ENCODE data around the gene DEPDC4. TPM values are rescaled to one million over a fixed set of nuclear protein-coding genes. Genes with fewer than 3 reads are reported as not detected.

The DEPDC4 gene
- total and polyA plus RNA-seq, 2 of the 13 experiments (the other 11 are each of a cell fraction or from before 2014, with no cell fraction given) = 2.2 to 5.7 TPM

DNA sequence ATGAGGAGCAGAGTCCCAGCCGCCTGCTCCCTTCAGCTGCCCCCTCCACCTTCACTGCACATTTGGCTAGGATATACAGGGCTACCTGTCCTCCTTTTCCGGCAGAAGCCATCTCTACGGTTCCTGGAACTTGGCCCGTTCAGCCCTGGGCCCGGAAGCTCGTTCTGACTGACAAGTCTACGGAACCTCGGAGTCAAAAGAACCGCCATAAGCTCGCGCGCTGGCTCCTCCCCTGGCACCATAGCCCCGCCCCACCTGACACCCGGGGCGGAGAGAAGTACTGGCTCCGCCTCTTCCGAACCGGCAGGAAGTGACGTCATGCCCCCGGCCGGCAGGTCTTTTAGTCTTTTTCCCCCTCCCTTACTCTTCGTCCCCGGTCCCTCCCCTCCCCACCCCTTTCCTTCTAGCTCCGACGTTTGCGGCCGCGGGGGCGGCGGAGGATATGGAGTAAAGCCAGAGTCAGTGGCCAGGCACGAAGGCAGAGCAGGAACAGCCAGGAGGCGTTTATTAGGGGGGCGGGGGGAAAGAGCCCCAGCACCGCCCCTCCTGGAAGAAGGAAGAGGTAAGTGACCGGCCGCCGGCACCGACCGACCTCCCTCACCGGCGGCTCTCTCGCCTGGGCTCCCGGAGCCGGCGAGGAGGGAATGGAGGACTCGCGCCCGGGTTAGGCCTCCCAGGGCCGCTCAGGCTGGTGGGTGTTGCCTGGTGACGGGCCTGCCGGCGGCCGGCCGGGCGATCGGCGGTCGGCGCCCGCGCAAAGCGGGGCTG, at the start of gene DEPDC4, which contains the start of gene SCYL2 (continued):
- TF ChIP-seq SRSF4 (IDR thresholded peaks at IDR 0.05; ENCODE audit: low read depth, low read length, poor library complexity, severe bottlenecking) = no peak
- no peak for TF ChIP-seq ATM (IDR thresholded peaks at IDR 0.05; ENCODE audit: borderline replicate concordance)
- TF ChIP-seq ZNF564 (CRISPR knock-in tag; IDR thresholded peaks at IDR 0.05) = peak; percentile 57; the same call in 1 of the 2 replicates
- no peak for TF ChIP-seq IRF2 (CRISPR knock-in tag; IDR thresholded peaks at IDR 0.05)
- no peak for TF ChIP-seq ZNF260 (CRISPR knock-in tag; IDR thresholded peaks at IDR 0.05; ENCODE audit: borderline replicate concordance, low read depth)
- no peak for TF ChIP-seq JARID2 (CRISPR knock-in tag; IDR thresholded peaks at IDR 0.05; ENCODE audit: insufficient replicate concordance)
- no peak for TF ChIP-seq RCOR2 (CRISPR knock-in tag; IDR thresholded peaks at IDR 0.05)
- no peak for TF ChIP-seq MBD4 (IDR thresholded peaks at IDR 0.05; ENCODE audit: borderline replicate concordance, low read length)
- TF ChIP-seq KDM6A (CRISPR knock-in tag; IDR thresholded peaks at IDR 0.05; ENCODE audit: low read depth) = no peak
- no peak for TF ChIP-seq NKX3-1 (CRISPR knock-in tag; IDR thresholded peaks at IDR 0.05)
- TF ChIP-seq, protein P1, sequence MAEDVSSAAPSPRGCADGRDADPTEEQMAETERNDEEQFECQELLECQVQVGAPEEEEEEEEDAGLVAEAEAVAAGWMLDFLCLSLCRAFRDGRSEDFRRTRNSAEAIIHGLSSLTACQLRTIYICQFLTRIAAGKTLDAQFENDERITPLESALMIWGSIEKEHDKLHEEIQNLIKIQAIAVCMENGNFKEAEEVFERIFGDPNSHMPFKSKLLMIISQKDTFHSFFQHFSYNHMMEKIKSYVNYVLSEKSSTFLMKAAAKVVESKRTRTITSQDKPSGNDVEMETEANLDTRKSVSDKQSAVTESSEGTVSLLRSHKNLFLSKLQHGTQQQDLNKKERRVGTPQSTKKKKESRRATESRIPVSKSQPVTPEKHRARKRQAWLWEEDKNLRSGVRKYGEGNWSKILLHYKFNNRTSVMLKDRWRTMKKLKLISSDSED (CRISPR knock-in tag; IDR thresholded peaks at IDR 0.05) = no peak
- no peak for TF ChIP-seq ZNF484 (CRISPR knock-in tag; IDR thresholded peaks at IDR 0.05; ENCODE audit: borderline replicate concordance, low read depth)
- TF ChIP-seq RNF2 (conservative IDR thresholded peaks at IDR 0.05; ENCODE audit: low read depth) = no peak
- TF ChIP-seq ZNF775 (CRISPR knock-in tag; IDR thresholded peaks at IDR 0.05; ENCODE audit: borderline replicate concordance) = no peak
- no peak for TF ChIP-seq ZNF230 (CRISPR knock-in tag; IDR thresholded peaks at IDR 0.05)
- 0 out of 2 replicates have a peak, but pooled peaks have one; percentile 37 for TF ChIP-seq TBX2 (CRISPR knock-in tag; IDR thresholded peaks at IDR 0.05; ENCODE audit: borderline replicate concordance)
- no peak for TF ChIP-seq HIVEP1 (CRISPR knock-in tag; IDR thresholded peaks at IDR 0.05)
- 0 out of 2 replicates have a peak, but pooled peaks have one; percentile 9 for TF ChIP-seq ELF3 (CRISPR knock-in tag; IDR thresholded peaks at IDR 0.05)
- TF ChIP-seq, protein P2, sequence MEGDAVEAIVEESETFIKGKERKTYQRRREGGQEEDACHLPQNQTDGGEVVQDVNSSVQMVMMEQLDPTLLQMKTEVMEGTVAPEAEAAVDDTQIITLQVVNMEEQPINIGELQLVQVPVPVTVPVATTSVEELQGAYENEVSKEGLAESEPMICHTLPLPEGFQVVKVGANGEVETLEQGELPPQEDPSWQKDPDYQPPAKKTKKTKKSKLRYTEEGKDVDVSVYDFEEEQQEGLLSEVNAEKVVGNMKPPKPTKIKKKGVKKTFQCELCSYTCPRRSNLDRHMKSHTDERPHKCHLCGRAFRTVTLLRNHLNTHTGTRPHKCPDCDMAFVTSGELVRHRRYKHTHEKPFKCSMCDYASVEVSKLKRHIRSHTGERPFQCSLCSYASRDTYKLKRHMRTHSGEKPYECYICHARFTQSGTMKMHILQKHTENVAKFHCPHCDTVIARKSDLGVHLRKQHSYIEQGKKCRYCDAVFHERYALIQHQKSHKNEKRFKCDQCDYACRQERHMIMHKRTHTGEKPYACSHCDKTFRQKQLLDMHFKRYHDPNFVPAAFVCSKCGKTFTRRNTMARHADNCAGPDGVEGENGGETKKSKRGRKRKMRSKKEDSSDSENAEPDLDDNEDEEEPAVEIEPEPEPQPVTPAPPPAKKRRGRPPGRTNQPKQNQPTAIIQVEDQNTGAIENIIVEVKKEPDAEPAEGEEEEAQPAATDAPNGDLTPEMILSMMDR (CRISPR knock-in tag; IDR thresholded peaks at IDR 0.05) = 0 out of 2 replicates have a peak, but pooled peaks have one; percentile 3
- no peak for TF ChIP-seq KLF11 (CRISPR knock-in tag; IDR thresholded peaks at IDR 0.05)
- TF ChIP-seq ZFP62 (CRISPR knock-in tag; IDR thresholded peaks at IDR 0.05) = no peak
- TF ChIP-seq NFE2L1 (CRISPR knock-in tag; IDR thresholded peaks at IDR 0.05; ENCODE audit: borderline replicate concordance) = no peak
- TF ChIP-seq SALL1 (CRISPR knock-in tag; IDR thresholded peaks at IDR 0.05) = peak; percentile 20; the same call in 1 of the 2 replicates
- TF ChIP-seq NR2F1 (CRISPR knock-in tag; IDR thresholded peaks at IDR 0.05) = no peak
- 0 out of 2 replicates have a peak, but pooled peaks have one; percentile 16 for TF ChIP-seq HOXA9 (CRISPR knock-in tag; IDR thresholded peaks at IDR 0.05; ENCODE audit: borderline replicate concordance)
- TF ChIP-seq ZNF746 (CRISPR knock-in tag; IDR thresholded peaks at IDR 0.05) = no peak
- TF ChIP-seq ZNF33B (CRISPR knock-in tag; IDR thresholded peaks at IDR 0.05) = peak; percentile 33; the same call in 1 of the 2 replicates
- TF ChIP-seq LCORL (IDR thresholded peaks at IDR 0.05) = no peak
- peak; percentile 71; the same call in 1 of the 2 replicates for TF ChIP-seq LCORL (CRISPR knock-in tag; IDR thresholded peaks at IDR 0.05)
- no peak for TF ChIP-seq ZNF235 (CRISPR knock-in tag; IDR thresholded peaks at IDR 0.05; ENCODE audit: borderline replicate concordance)
